HepG2 (cell line): Measurements from ENCODE around the gene KLK14. TPM values are rescaled to one million over a fixed set of nuclear protein-coding genes. Genes with fewer than 3 reads are reported as not detected.

Experiments
- ATAC-seq: fragments of 200-7000 bp; cut with Tn5 transposase; 3 replicates; pipeline ENCODE4 v1.9.1; 2020; ENCODE audit warnings: mild to moderate bottlenecking, moderate library complexity
- BruUV-seq: library from RNA; stranded (reverse); fragments of 400-500 nt; replicated peaks from 2 replicates; lab custom pipeline; 2021; lab: Mats Ljungman, UMichigan
- CTCF ChIA-PET: fragments of 300-600 bp; formaldehyde crosslinking; extraction: SDS; loops from one replicate; lab custom pipeline; 2021; ENCODE audit warnings: low total read pairs, inconsistent platforms, low intra/inter-chr PET ratio; lab: Yijun Ruan, JAX
- POLR2A ChIA-PET: fragments of 350-600 bp; sonication (Branson Sonifier 250); formaldehyde crosslinking; loops from one replicate; lab custom pipeline; 2020; ENCODE audit warnings: antibody characterized with exemption, inconsistent platforms; lab: Yijun Ruan, JAX
- DNase-seq: peaks from one replicate; pipeline ENCODE4 v3.0.0-alpha.2; 2015; ENCODE audit warnings: low spot score
- FAIRE-seq: peaks from 3 replicates; lab custom pipeline; 2011; peaks lifted over from hg19 to GRCh38; lab: Jason Lieb, UNC
- H2AFZ ChIP-seq: one replicate; pipeline ENCODE4 v1.6.1; 2011; ENCODE audit warnings: low read length, inconsistent platforms
- H3K27ac ChIP-seq: fragments of 300-600 bp; 3 replicates; pipeline ENCODE4 v1.8.0; 2011; ENCODE audit warnings: mixed run types, mild to moderate bottlenecking, mixed read lengths, low read length, inconsistent platforms; ENCODE audit not compliant: insufficient read depth; ENCODE audit errors: extremely low read length
- H3K27me3 ChIP-seq, 2 experiments: fragments of 200-600 bp in 1 of 2; 2 replicates in 1 of 2; 3 replicates in 1 of 2; pipeline versions ENCODE4 v1.6.0 to v1.8.0; 2011; ENCODE audit warnings: low read length in 2 of 2, mild to moderate bottlenecking in 2 of 2, moderate library complexity in 2 of 2, inconsistent platforms in 1 of 2; ENCODE audit not compliant: insufficient read depth in 2 of 2, control insufficient read depth in 1 of 2
- H3K36me3 ChIP-seq, 2 experiments: fragments of 200-600 bp in 1 of 2; replicated peaks in 1 of 2; 2 replicates in 1 of 2; 3 replicates in 1 of 2; pipeline versions ENCODE4 v1.5.1 to v1.8.0; 2011; ENCODE audit warnings: low read length in 2 of 2, inconsistent platforms in 1 of 2; ENCODE audit not compliant: insufficient read depth in 2 of 2, control insufficient read depth in 1 of 2
- H3K4me1 ChIP-seq: 2 replicates; pipeline ENCODE4 v1.5.1; 2012; ENCODE audit warnings: low read length, inconsistent platforms; ENCODE audit not compliant: insufficient read depth
- H3K4me2 ChIP-seq: 2 replicates; pipeline ENCODE4 v1.6.0; 2011; ENCODE audit warnings: low read depth, low read length, inconsistent platforms
- H3K4me3 ChIP-seq, 3 experiments: fragments of 200-600 bp in 1 of 3; sonication (generic), shearing (Covaris generic) in 1 of 3; replicated peaks in 1 of 3; 2 replicates each; pipeline ENCODE4 v1.5.1; 2011 to 2016; ENCODE audit warnings: low read length in 3 of 3, inconsistent platforms in 2 of 3, low read depth in 2 of 3, mild to moderate bottlenecking in 2 of 3, control low read depth in 1 of 3, mixed read lengths in 1 of 3; ENCODE audit not compliant: insufficient read depth in 1 of 3
- H3K79me2 ChIP-seq: one replicate; pipeline ENCODE4 v1.6.1; 2011; ENCODE audit warnings: low read length, inconsistent platforms; ENCODE audit not compliant: insufficient read depth
- H3K9ac ChIP-seq: 2 replicates; pipeline ENCODE4 v1.6.0; 2011; ENCODE audit warnings: mild to moderate bottlenecking, low read depth, low read length, inconsistent platforms; ENCODE audit not compliant: insufficient read depth
- H3K9me3 ChIP-seq: 2 replicates; pipeline ENCODE4 v1.5.1; 2012; ENCODE audit warnings: mild to moderate bottlenecking, low read length
- H4K20me1 ChIP-seq: 2 replicates; pipeline ENCODE4 v1.6.0; 2011; ENCODE audit warnings: inconsistent platforms, mild to moderate bottlenecking, low read length, moderate library complexity; ENCODE audit not compliant: insufficient read depth
- ATM ChIP-seq: fragments of 450-650 bp; IDR thresholded peaks from 2 replicates; pipeline ENCODE4 v1.7.1; 2017; ENCODE audit warnings: mild to moderate bottlenecking, borderline replicate concordance
- CBFB ChIP-seq: sonication (generic); formaldehyde crosslinking; IDR thresholded peaks from 2 replicates; pipeline ENCODE4 v1.4.0; 2020; ENCODE audit warnings: missing genetic modification reagents
- FUBP1 ChIP-seq: sonication (generic); formaldehyde crosslinking; IDR thresholded peaks from 2 replicates; pipeline ENCODE4 v1.5.1; 2020; ENCODE audit warnings: missing genetic modification reagents, mild to moderate bottlenecking, borderline replicate concordance
- NFE2L2 ChIP-seq: fragments of 150-350 bp; IDR thresholded peaks from 2 replicates; pipeline ENCODE4 v1.6.1; 2014; ENCODE audit warnings: low read length
- NFKB2 ChIP-seq: sonication (generic); formaldehyde crosslinking; IDR thresholded peaks from 2 replicates; pipeline ENCODE4 v1.4.0; 2020; ENCODE audit warnings: missing genetic modification reagents, borderline replicate concordance
- PBX2 ChIP-seq: IDR thresholded peaks from 2 replicates; pipeline ENCODE4 v1.6.1; 2016; ENCODE audit warnings: control low read depth
- RNF2 ChIP-seq: fragments of 450-650 bp; conservative IDR thresholded peaks from 2 replicates; pipeline ENCODE4 v1.6.1; 2016; ENCODE audit warnings: low read depth
- ZNF296 ChIP-seq: sonication (generic); formaldehyde crosslinking; conservative IDR thresholded peaks from 2 replicates; pipeline ENCODE4 v1.5.0; 2020; ENCODE audit warnings: mild to moderate bottlenecking, missing genetic modification reagents
- ZNF773 ChIP-seq: sonication (generic); formaldehyde crosslinking; IDR thresholded peaks from 2 replicates; pipeline ENCODE4 v1.4.0; 2020; ENCODE audit warnings: missing genetic modification reagents, borderline replicate concordance
- ZNF784 ChIP-seq: sonication (generic); formaldehyde crosslinking; IDR thresholded peaks from 2 replicates; pipeline ENCODE4 v1.5.1; 2020; ENCODE audit warnings: missing genetic modification reagents, mild to moderate bottlenecking, borderline replicate concordance
- ZSCAN29 ChIP-seq: sonication (generic); formaldehyde crosslinking; conservative IDR thresholded peaks from 2 replicates; pipeline ENCODE4 v1.4.0; 2020; ENCODE audit warnings: mild to moderate bottlenecking, missing genetic modification reagents
- WGBS: methylation state at CpG from one replicate; pipeline ENCODE4 v1.1.6; 2017; ENCODE audit warnings: low lambda C conversion rate; 5-methylcytosine and 5-hydroxymethylcytosine counted together
- in situ Hi-C: cut with HindIII; loops from 2 replicates; pipeline ENCODE4 v1.10.0; 2017; ENCODE audit warnings: low pct_unique_long_range_greater_than_20kb; ENCODE audit not compliant: extremely low pct_ligation_motif_present
- intact Hi-C: fragments of 100-400 bp; cut with micrococcal nuclease; formaldehyde crosslinking; loops from one replicate; pipeline ENCODE4 v1.10.0; 2022; ENCODE audit not compliant: unreplicated experiment
- polyA plus RNA-seq, 8 experiments: library from polyadenylated mRNA; depleted of rRNA in 3 of 8; stranded (reverse) in 7 of 8; unstranded in 1 of 8; fragments of >200 nt; fragmentation: Illumina TruSeq in 4 of 8; extraction: Trizol in 4 of 8; gene quantifications; 2 replicates each; pipeline versions ENCODE4 v1.2.1 to v1.2.3, GENCODE V29; 2011 to 2016; ENCODE audit warnings: low read depth in 4 of 8, missing spikeins in 1 of 8, mixed read lengths in 1 of 8; ENCODE audit not compliant: insufficient read depth in 1 of 8
- total RNA-seq, 5 experiments: library from RNA; depleted of rRNA; stranded (reverse); fragments of >200 nt; fragmentation: Illumina TruSeq; extraction: Trizol; gene quantifications; 2 replicates each; pipeline ENCODE4 v1.2.3, GENCODE V29; 2016; ENCODE audit warnings: low read depth in 1 of 5

The KLK14 gene
- total and polyA plus RNA-seq, 2 of the 13 experiments (the other 11 are each of a cell fraction or from before 2014, with no cell fraction given), result not detected

- Histone ChIP-seq H3K9ac (no peak overlapping the region), H3K4me1 (no peaks in the 10 kb centered on the region), H2AFZ (no peak overlapping the region), H3K36me3 (peaks cover 5 to 18% of the 10 kb centered on the region in 2 experiments; a peak in 3 of 5 replicates), H3K4me3 (no peak overlapping the region), H3K79me2 (no peaks in the 10 kb centered on the region)
- POLR2A ChIA-PET, result no interaction called here
- BruUV-seq, result no TSS peak
- TF ChIP-seq RNF2 (no peak), ZNF773 (CRISPR knock-in tag) (no peak), NFE2L2 (no peak), FUBP1 (CRISPR knock-in tag) (no peak), CBFB (no peak), ZNF296 (no peak), PBX2 (CRISPR knock-in tag) (no peak), NFKB2 (CRISPR knock-in tag) (no peak), ZSCAN29 (no peak), ATM (no peak), ZNF784 (CRISPR knock-in tag) (no peak)
- TF ChIP-seq, all 625 proteins: peak for 0
- WGBS, result 90% methylated on average over 5 of the region's 5 CpGs
- FAIRE-seq (no peak), DNase-seq (no peak), ATAC-seq (no peak)
- CTCF ChIA-PET, result no interaction called here
- no peaks in the 10 kb centered on the region for H3K9me3 ChIP-seq
- intact Hi-C loops, result loop anchor here (10.0 kb wide), 1 partner anchor 167 kb away; no protein-coding TSS in a partner anchor
- H3K27me3 ChIP-seq, result no peaks in the 10 kb centered on the region; a peak in 1 of 5 replicates
- no peak overlapping the region for H3K4me2 ChIP-seq
- H4K20me1 ChIP-seq, result 0 out of 2 replicates have a peak, but pooled peaks cover 3% of the 10 kb centered on the region
- in situ Hi-C loops, result no loop called here
- H3K27ac ChIP-seq, result no peak overlapping the region
These were observed 18.6 kb upstream of the KLK14 start for GRCh38 chr19:51101171-51101865.
